Uterus (tissue), 2 donors: Measurements from ENCODE around the gene TYR.

Experiments
- CTCF ChIP-seq, 4 experiments: fragments of 200-600 bp in 2 of 4; fragments of 450-650 bp in 2 of 4; sonication (generic) in 2 of 4; IDR thresholded peaks; one replicate each; pipeline ENCODE4 v1.5.1; 2016 to 2019; ENCODE audit warnings: antibody characterized with exemption in 4 of 4, mild to moderate bottlenecking in 2 of 4, moderate library complexity in 1 of 4
- POLR2A ChIP-seq, 2 donors: fragments of 450-650 bp; IDR thresholded peaks; one replicate each; pipeline ENCODE4 v1.6.1; 2016; ENCODE audit warnings: antibody characterized with exemption in 2 of 2, mild to moderate bottlenecking in 1 of 2, moderate library complexity in 1 of 2

DNA sequence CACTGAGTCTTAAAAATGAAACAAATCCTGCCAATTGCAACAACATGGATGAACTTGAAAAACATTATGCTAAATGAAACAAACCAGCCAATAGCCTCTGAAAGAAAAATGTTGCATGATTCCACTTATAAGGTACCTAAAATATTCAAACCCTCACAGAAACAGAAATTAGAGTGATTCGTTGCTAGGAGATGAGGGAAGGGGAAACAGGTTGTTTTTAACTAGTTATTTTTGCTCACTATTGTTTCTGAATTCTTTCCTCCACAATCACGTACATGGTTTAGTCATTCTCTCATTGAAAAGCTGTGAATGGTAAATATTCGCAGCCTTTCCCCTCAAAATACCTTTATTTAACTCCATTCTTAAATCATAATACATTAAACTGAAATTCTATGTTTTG, 14.0 kb upstream of the TYR start:
- TF ChIP-seq CTCF (IDR thresholded peaks at IDR 0.05) = no peak
- TF ChIP-seq POLR2A (IDR thresholded peaks at IDR 0.05) = no peak
